Measurements from ENCODE around the gene GRID1. TPM values are rescaled to one million over a fixed set of nuclear protein-coding genes. Genes with fewer than 3 reads are reported as not detected.

The GRID1 gene
- total RNA-seq, 1 experiment from 2014 or later = not detected

GRCh38 chr10:85580585-85580984, 786.0 kb downstream of the GRID1 start:
- Histone ChIP-seq H3F3A (ENCODE audit: insufficient read depth, low read depth) (no peaks in the 10 kb centered on the region), H2AFZ (no peak overlapping the region), H3K27ac (no peak overlapping the region), H3K27me3 (ENCODE audit: insufficient read depth, low read depth) (no peaks in the 10 kb centered on the region), H3K4me3 (no peak overlapping the region), H3K4me1 (replicated peaks; ENCODE audit: insufficient read depth) (no peaks in the 10 kb centered on the region), H4K20me1 (ENCODE audit: insufficient read depth) (no peaks in the 10 kb centered on the region), H3K36me3 (ENCODE audit: low read depth) (no peaks in the 10 kb centered on the region), H3K4me2 (no peak overlapping the region), H3K9me2 (ENCODE audit: insufficient read depth) (no peaks in the 10 kb centered on the region), H3K9me3 (ENCODE audit: insufficient read depth, low read depth) (no peaks in the 10 kb centered on the region), H3K79me2 (ENCODE audit: low read depth) (no peaks in the 10 kb centered on the region)
- BruUV-seq (replicated peaks) = no TSS peak
- no peak for DNase-seq
- CTCF ChIA-PET = no interaction called here
- intact Hi-C loops (cut with micrococcal nuclease; ENCODE audit: unreplicated experiment) = no loop called here
- POLR2A ChIA-PET (ENCODE audit: unreplicated experiment) = no interaction called here
- TF ChIP-seq CTCF (conservative IDR thresholded peaks at IDR 0.05) (no peak), EZH2 (IDR thresholded peaks at IDR 0.05; ENCODE audit: low read depth) (no peak)

- Histone ChIP-seq H3K4me1 (replicated peaks; ENCODE audit: insufficient read depth) (no peaks in the 10 kb centered on the region), H3K36me3 (ENCODE audit: low read depth) (no peaks in the 10 kb centered on the region), H3K9me3 (ENCODE audit: insufficient read depth, low read depth) (no peaks in the 10 kb centered on the region), H3F3A (ENCODE audit: insufficient read depth, low read depth) (no peaks in the 10 kb centered on the region), H3K4me2 (no peak overlapping the region), H3K9me2 (ENCODE audit: insufficient read depth) (no peaks in the 10 kb centered on the region), H3K79me2 (ENCODE audit: low read depth) (no peaks in the 10 kb centered on the region), H3K27ac (no peak overlapping the region), H2AFZ (no peak overlapping the region), H3K27me3 (ENCODE audit: insufficient read depth, low read depth) (no peaks in the 10 kb centered on the region), H4K20me1 (ENCODE audit: insufficient read depth) (no peaks in the 10 kb centered on the region), H3K4me3 (no peak overlapping the region)
- no TSS peak for BruUV-seq (replicated peaks)
- DNase-seq = no peak
- intact Hi-C loops (cut with micrococcal nuclease; ENCODE audit: unreplicated experiment) = no loop called here
- TF ChIP-seq CTCF (conservative IDR thresholded peaks at IDR 0.05) = no peak
- no peak for TF ChIP-seq EZH2 (IDR thresholded peaks at IDR 0.05; ENCODE audit: low read depth)
- ChIA-PET POLR2A (ENCODE audit: unreplicated experiment) (interaction anchor here (0.6 kb wide), 1 partner anchor 113 kb away, joined by 3 read pairs; no protein-coding TSS in a partner anchor), CTCF (no interaction called here)
These were observed 787.7 kb downstream of the GRID1 start for GRCh38 chr10:85578860-85579259.

GRCh38 chr10:85575441-85575840, 791.2 kb downstream of the GRID1 start:
- BruUV-seq (replicated peaks) = no TSS peak
- POLR2A ChIA-PET (ENCODE audit: unreplicated experiment) = no interaction called here
- Histone ChIP-seq H3K9me3 (ENCODE audit: insufficient read depth, low read depth) (no peaks in the 10 kb centered on the region), H3K27ac (no peak overlapping the region), H3K4me1 (replicated peaks; ENCODE audit: insufficient read depth) (no peaks in the 10 kb centered on the region), H3K4me2 (no peak overlapping the region), H3K79me2 (ENCODE audit: low read depth) (no peaks in the 10 kb centered on the region), H4K20me1 (ENCODE audit: insufficient read depth) (no peaks in the 10 kb centered on the region), H3K4me3 (no peak overlapping the region), H3K9me2 (ENCODE audit: insufficient read depth) (no peaks in the 10 kb centered on the region), H3K36me3 (ENCODE audit: low read depth) (no peaks in the 10 kb centered on the region), H3K27me3 (ENCODE audit: insufficient read depth, low read depth) (no peaks in the 10 kb centered on the region), H2AFZ (no peak overlapping the region), H3F3A (ENCODE audit: insufficient read depth, low read depth) (no peaks in the 10 kb centered on the region)
- TF ChIP-seq CTCF (conservative IDR thresholded peaks at IDR 0.05) (no peak), EZH2 (IDR thresholded peaks at IDR 0.05; ENCODE audit: low read depth) (no peak)
- CTCF ChIA-PET = no interaction called here
- no peak for DNase-seq
- intact Hi-C loops (cut with micrococcal nuclease; ENCODE audit: unreplicated experiment) = no loop called here
